ENCODE measurements around the gene RAB30. TPM values are rescaled to one million over a fixed set of nuclear protein-coding genes. Genes with fewer than 3 reads are reported as not detected.

RAB30 gene
- polyA plus RNA-seq, 3 donors: 0.11 to 0.67 (median 0.54) TPM

DNA sequence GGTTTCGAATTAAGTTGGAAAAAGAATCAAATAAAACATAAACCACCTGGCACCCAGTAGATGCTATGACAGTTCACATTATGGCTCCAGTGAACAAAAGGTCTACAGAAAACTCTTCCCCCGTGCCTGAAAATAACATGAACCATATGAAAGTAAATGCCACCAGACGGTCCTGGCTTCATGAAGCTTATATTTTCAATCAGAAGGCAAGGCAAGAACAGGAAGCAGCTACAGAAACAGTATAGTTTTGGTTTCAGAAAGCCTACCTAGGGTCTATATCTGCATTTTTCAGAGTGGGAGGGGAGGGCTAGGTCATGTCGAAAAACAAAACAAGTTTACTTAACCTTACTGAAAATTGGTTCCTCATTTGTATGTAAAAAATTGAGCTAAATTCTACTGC, 9.8 kb downstream of the RAB30 start:
- Mint-ChIP-seq H3K27ac (no peak overlapping the region), H3K36me3 (no peaks in the 10 kb centered on the region), H3K4me3 (no peak overlapping the region), H3K27me3 (ENCODE audit: low read depth in 3 of 3) (peaks cover 3 to 13% (median 11%) of the 10 kb centered on the region in 3 donors), H3K9me3 (peaks cover 0 to 2% (median 0%) of the 10 kb centered on the region in 7 donors), H3K4me1 (peaks cover 10% of the 10 kb centered on the region)
- no peak overlapping the region for H2AFZ ChIP-seq (ENCODE audit: insufficient read depth, low read depth, low read length, poor library complexity, severe bottlenecking)
- no peak overlapping the region for H3K9ac ChIP-seq (ENCODE audit: insufficient read depth, low read length, poor library complexity, severe bottlenecking)
- TF ChIP-seq, protein P1, sequence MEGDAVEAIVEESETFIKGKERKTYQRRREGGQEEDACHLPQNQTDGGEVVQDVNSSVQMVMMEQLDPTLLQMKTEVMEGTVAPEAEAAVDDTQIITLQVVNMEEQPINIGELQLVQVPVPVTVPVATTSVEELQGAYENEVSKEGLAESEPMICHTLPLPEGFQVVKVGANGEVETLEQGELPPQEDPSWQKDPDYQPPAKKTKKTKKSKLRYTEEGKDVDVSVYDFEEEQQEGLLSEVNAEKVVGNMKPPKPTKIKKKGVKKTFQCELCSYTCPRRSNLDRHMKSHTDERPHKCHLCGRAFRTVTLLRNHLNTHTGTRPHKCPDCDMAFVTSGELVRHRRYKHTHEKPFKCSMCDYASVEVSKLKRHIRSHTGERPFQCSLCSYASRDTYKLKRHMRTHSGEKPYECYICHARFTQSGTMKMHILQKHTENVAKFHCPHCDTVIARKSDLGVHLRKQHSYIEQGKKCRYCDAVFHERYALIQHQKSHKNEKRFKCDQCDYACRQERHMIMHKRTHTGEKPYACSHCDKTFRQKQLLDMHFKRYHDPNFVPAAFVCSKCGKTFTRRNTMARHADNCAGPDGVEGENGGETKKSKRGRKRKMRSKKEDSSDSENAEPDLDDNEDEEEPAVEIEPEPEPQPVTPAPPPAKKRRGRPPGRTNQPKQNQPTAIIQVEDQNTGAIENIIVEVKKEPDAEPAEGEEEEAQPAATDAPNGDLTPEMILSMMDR (IDR thresholded peaks at IDR 0.05): no peak
- H3K4me2 ChIP-seq (replicated peaks; ENCODE audit: extremely low read depth, low read length, poor library complexity, severe bottlenecking): no peak overlapping the region
- H3K27me3 ChIP-seq (ENCODE audit: control insufficient read depth in 2 of 2, insufficient read depth in 2 of 2, low read length in 2 of 2): no peaks in the 10 kb centered on the region
- no peak overlapping the region for H3K27ac ChIP-seq (ENCODE audit: low read depth in 1 of 2, low read length in 2 of 2)
- WGBS (ENCODE audit: insufficient coverage): 83% methylated on average over 2 of the region's 4 CpGs
- H3K4me1 ChIP-seq (ENCODE audit: control insufficient read depth in 1 of 2, insufficient read depth in 2 of 2, low read length in 2 of 2): peaks cover 3 to 8% of the 10 kb centered on the region in 2 donors
- H3K79me2 ChIP-seq (ENCODE audit: insufficient read depth, low read length): no peaks in the 10 kb centered on the region
- no peaks in the 10 kb centered on the region for H4K20me1 ChIP-seq (ENCODE audit: insufficient read depth, low read length)
- intact Hi-C loops (cut with micrococcal nuclease): loop anchor here in 1 of 2 donors (10.0 kb wide), 1 partner anchor 147 kb away; no protein-coding TSS in a partner anchor
- H3K4me3 ChIP-seq (replicated peaks in 1 of 3; ENCODE audit: low read depth in 2 of 3, low read length in 3 of 3): no peak overlapping the region
- no peak for DNase-seq
- H3K36me3 ChIP-seq (replicated peaks in 1 of 2; ENCODE audit: control insufficient read depth in 1 of 2, insufficient read depth in 2 of 2, low read length in 2 of 2): no peaks in the 10 kb centered on the region
- H3K9me3 ChIP-seq (replicated peaks in 1 of 2; ENCODE audit: control insufficient read depth in 1 of 2, insufficient read depth in 1 of 2, low read length in 2 of 2): no peaks in the 10 kb centered on the region

DNA sequence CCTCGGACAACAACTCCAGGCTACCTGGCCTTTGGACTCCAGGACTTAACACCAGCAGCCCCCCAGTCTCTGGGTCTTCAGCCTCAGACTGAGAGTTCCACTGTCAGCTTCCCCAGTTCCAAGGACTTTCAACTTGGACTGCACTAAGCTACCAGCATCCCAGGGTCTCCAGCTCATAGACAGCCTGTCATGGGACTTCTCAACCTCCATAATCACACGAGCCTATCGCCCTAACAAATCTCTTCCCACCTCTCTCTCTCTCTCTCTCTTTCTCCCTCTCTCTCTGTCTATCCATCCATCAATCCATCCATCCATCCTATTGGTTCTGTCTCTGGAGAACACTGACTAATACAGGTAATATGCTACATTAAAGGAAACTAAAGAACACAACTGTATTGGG, 10.7 kb downstream of the RAB30 start:
- H3K4me3 ChIP-seq (replicated peaks in 1 of 3; ENCODE audit: low read depth in 2 of 3, low read length in 3 of 3): no peak overlapping the region
- H3K36me3 ChIP-seq (replicated peaks in 1 of 2; ENCODE audit: control insufficient read depth in 1 of 2, insufficient read depth in 2 of 2, low read length in 2 of 2): no peaks in the 10 kb centered on the region
- DNase-seq: no peak
- intact Hi-C loops (cut with micrococcal nuclease): loop anchor here in 1 of 2 donors (10.0 kb wide), 1 partner anchor 146 kb away; no protein-coding TSS in a partner anchor
- Mint-ChIP-seq H3K4me1 (peaks cover 14% of the 10 kb centered on the region), H3K9me3 (peaks cover 0 to 2% (median 0%) of the 10 kb centered on the region in 7 donors), H3K4me3 (no peak overlapping the region), H3K36me3 (no peaks in the 10 kb centered on the region), H3K27ac (no peak overlapping the region), H3K27me3 (ENCODE audit: low read depth in 3 of 3) (peaks cover 3 to 13% (median 11%) of the 10 kb centered on the region in 3 donors)
- H3K79me2 ChIP-seq (ENCODE audit: insufficient read depth, low read length): no peaks in the 10 kb centered on the region
- TF ChIP-seq, protein P1 (IDR thresholded peaks at IDR 0.05): no peak
- no peaks in the 10 kb centered on the region for H4K20me1 ChIP-seq (ENCODE audit: insufficient read depth, low read length)
- no peak overlapping the region for H3K9ac ChIP-seq (ENCODE audit: insufficient read depth, low read length, poor library complexity, severe bottlenecking)
- no peaks in the 10 kb centered on the region for H3K27me3 ChIP-seq (ENCODE audit: control insufficient read depth in 2 of 2, insufficient read depth in 2 of 2, low read length in 2 of 2)
- 96% methylated on average over 3 of the region's 3 CpGs for WGBS (ENCODE audit: insufficient coverage)
- no peak overlapping the region for H3K27ac ChIP-seq (ENCODE audit: low read depth in 1 of 2, low read length in 2 of 2)
- H3K4me1 ChIP-seq (ENCODE audit: control insufficient read depth in 1 of 2, insufficient read depth in 2 of 2, low read length in 2 of 2): peaks cover 4 to 8% of the 10 kb centered on the region in 2 donors
- H2AFZ ChIP-seq (ENCODE audit: insufficient read depth, low read depth, low read length, poor library complexity, severe bottlenecking): no peak overlapping the region
- H3K9me3 ChIP-seq (replicated peaks in 1 of 2; ENCODE audit: control insufficient read depth in 1 of 2, insufficient read depth in 1 of 2, low read length in 2 of 2): no peaks in the 10 kb centered on the region
- H3K4me2 ChIP-seq (replicated peaks; ENCODE audit: extremely low read depth, low read length, poor library complexity, severe bottlenecking): no peak overlapping the region

All from CD14-positive monocyte (primary cell).